Heart left ventricle (tissue), 13 donors: ENCODE results near the gene DNM3.

Experiments used
- POLR2A ChIP-seq, 2 donors: fragments of 450-650 bp; IDR thresholded peaks; one replicate each; pipeline ENCODE4 v1.6.1; 2017; ENCODE audit warnings: antibody characterized with exemption in 2 of 2, mild to moderate bottlenecking in 2 of 2, moderate library complexity in 2 of 2
- TF ChIP-seq, protein P1 (sequence below), 12 donors: fragments of 200-600 bp; sonication (generic) in 4 of 12; IDR thresholded peaks; one replicate each; pipeline versions ENCODE4 v1.5.0 to v1.8.0; 2018 to 2022; ENCODE audit warnings: antibody characterized with exemption in 12 of 12, mild to moderate bottlenecking in 5 of 12
- donor health status: ischemic (EF 13 %, LVEDD 7.1; RV severe dilation, severe dysfunction).
- donor health status: DM: no; HTN: yes; CAD: no.
- donor health status: DM: no; HTN: no; CAD: no.
- donor health status: ischemic (EF 25% LVEDD 6.9; RV normal size, moderate dysfunction).
- donor health status: ischemic (EF 25% LVEDD 5.7; RV mildly dilated, moderate dysfunction).
- donor health status: ischemic (EF 35%, LVEDD 5.7; RV mildly dilated, moderate dysfunction).
- donor health status: nonischemic (EF 11% LVEDD 7.7; RV severe dilation, severe dysfunction).
- donor health status: DM: yes; HTN: yes; CAD: no.
- donor health status: PGD.
- donor health status: ischemic (EF 29% LVEDD 5.4; RV normal size, mild dysfunction).
- donor health status: nonischemic (EF 23%, LVEDD 6.1; RV moderate dilation, normal function).

DNA sequence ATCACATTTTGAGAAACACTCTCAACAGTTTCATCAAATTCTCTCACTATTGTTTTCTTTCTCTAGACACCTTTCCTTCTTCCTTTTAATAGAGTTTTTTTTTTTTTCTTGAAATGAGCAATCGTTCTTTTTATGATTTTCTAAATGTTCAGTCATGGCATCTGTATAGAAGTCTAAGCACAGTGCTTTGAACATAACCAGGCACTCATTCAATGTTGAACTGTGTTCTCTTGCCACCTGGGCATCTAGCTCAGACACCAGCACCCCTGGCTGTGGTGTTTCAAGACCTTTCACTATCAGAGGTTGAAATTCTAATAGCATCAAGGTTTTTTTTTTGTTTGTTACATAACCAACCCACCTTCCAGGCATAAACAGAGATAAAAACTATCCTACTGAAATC lies 96.6 kb downstream of the DNM3 start:
- TF ChIP-seq, protein P1, sequence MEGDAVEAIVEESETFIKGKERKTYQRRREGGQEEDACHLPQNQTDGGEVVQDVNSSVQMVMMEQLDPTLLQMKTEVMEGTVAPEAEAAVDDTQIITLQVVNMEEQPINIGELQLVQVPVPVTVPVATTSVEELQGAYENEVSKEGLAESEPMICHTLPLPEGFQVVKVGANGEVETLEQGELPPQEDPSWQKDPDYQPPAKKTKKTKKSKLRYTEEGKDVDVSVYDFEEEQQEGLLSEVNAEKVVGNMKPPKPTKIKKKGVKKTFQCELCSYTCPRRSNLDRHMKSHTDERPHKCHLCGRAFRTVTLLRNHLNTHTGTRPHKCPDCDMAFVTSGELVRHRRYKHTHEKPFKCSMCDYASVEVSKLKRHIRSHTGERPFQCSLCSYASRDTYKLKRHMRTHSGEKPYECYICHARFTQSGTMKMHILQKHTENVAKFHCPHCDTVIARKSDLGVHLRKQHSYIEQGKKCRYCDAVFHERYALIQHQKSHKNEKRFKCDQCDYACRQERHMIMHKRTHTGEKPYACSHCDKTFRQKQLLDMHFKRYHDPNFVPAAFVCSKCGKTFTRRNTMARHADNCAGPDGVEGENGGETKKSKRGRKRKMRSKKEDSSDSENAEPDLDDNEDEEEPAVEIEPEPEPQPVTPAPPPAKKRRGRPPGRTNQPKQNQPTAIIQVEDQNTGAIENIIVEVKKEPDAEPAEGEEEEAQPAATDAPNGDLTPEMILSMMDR (IDR thresholded peaks at IDR 0.05) = no peak
- no peak for TF ChIP-seq POLR2A (IDR thresholded peaks at IDR 0.05)
